ENCODE measurements around the gene RUFY1.

Gene RUFY1

GRCh38 chr5:179606071-179606909 lies 55.9 kb downstream of the RUFY1 start:
- DNase-seq, result no peak

GRCh38 chr5:179606910-179607159 lies 56.5 kb downstream of the RUFY1 start:
- DNase-seq, result no peak

DNA sequence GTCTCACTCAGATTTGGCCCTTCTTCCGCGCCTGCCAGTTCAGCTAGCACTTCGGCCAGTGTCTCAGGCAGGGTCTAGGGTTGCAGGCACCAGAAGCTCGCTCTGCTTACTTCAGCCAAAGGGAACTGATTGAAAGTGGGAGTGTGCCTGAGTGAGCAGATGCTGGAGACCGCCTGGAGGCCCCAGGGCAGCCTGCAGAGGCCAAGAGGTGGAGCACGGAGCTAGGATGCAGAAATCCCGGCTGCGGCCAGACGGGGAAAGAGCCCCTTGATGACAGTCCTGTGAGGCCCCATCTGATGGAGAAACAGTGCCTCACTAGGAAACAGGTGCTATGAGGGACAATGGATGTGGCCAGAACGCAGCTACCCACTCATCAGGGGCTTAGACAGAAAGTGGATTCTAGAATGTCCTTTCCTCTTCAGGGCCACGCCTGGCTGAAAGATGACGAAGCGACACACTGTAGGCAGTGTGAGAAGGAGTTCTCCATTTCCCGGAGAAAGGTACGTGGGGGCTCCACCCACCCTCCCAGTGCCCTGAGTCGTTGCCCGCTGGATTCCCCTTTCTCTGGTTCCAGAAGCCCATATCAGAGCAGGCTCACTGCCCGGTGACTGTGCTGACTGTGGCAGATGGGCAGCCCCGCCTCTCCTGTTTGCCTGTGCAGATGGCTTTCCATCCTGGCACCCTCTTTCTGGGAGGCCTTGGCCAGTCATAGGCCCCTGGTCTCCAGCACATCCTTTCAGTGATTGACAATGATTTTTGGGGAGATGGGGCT lies 57.0 kb downstream of the RUFY1 start:
- no peak for DNase-seq

DNA sequence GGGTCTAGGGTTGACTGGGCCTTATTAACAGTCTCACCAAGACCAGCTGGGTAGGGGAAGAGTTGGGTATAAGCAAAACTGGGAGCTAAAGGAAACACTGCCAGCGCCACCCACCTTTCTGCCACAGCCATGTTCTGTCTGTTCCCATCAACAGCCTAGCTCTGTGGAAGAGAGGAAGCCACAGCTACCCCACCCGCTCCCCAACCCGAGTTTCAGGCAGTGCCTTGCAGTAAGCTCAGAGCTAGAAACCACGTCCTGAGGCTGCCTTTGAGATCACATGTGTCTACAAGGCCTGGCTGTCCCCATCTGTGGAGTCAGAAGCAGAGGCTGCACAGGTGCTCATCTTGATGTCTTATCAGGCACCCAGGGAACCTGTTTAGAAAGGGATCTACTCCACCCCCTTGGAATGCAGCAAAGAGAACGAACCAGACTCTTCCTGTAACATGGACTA lies 57.8 kb downstream of the RUFY1 start:
- peak; percentile 56 for DNase-seq

GRCh38 chr5:179609834-179610108 lies 59.4 kb downstream of the RUFY1 start:
- no peak for DNase-seq

DNA sequence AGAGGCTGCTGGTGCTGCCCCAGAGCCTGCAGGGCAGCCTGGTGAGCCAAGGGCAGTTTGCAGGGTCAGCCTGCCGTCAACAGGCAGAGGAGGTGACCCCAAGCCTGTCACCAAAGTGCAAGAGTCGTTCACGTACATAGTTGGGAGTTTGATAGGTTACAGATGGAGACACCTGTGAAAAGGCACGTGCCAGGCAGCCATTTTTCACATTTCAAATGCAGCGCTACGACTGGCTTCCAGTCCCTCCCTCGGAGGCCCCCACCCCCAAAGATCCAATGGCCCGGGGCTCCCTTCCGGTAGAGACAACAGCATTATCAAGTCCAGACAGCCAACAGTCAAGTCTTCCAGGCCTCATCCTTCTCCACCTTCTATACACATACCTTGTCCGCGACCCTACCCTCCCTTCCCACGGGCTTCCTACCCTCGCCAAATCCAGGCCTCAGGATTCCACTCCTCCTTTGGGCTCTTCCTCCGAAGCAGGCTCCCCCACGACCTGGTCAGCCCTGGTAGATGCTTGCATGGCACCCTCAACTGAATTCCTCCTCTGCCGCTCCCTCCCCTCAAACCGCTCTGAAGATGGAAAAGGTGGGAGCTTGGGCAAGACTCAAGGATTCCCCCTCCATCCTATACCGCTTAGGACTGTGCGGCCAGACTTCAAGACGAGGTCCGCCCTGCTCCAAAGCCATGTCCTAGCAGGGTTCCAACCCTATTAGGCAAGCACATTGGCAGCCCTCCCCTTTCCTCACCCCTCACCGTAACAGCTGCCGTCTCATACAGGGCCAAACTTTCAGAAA lies 60.0 kb downstream of the RUFY1 start:
- DNase-seq, result no peak

- DNase-seq, result no peak
Measured at GRCh38 chr5:179610903-179611265, 60.5 kb downstream of the RUFY1 start.

DNA sequence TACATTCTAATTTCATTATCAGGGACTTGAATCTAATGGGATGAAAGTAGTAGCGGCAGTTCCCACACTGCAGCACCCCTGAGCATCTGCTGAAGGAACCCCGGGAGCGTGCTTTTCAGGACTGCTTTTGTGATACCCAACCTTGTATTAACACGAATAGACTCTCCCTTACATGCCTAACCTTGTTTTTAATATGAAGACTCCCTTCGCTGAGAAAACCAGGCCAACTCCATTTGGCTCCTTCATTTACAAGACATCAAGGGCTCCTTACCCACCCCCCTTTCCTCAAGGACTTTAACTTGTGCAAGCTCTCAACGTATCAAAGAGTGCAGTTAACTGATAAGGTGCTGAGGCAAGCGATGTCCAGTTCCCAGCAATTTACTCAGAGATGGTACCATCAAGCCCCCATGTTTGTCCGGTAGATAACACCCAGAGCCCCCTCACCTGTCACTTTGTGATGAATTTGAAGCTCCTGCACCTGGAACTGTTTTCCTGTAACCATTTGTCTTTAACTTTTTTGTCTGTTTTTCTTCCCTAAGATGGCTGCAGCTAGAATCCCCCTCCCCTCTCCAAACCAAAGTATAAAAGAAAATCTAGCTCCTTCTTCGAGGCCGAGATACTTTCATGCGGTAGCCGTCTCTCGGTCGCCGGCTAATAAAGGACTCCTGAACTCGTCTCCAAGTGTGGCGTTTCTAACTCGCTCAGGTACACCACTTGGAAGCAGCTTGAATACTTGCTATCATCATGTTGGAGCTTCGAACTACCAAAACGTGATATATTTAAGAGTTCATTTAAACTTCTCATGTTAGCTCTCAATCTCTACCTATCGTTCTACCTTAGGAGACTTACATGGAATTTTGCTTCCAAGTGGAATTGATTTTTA lies 62.5 kb downstream of the RUFY1 start:
- no peak for DNase-seq

DNA sequence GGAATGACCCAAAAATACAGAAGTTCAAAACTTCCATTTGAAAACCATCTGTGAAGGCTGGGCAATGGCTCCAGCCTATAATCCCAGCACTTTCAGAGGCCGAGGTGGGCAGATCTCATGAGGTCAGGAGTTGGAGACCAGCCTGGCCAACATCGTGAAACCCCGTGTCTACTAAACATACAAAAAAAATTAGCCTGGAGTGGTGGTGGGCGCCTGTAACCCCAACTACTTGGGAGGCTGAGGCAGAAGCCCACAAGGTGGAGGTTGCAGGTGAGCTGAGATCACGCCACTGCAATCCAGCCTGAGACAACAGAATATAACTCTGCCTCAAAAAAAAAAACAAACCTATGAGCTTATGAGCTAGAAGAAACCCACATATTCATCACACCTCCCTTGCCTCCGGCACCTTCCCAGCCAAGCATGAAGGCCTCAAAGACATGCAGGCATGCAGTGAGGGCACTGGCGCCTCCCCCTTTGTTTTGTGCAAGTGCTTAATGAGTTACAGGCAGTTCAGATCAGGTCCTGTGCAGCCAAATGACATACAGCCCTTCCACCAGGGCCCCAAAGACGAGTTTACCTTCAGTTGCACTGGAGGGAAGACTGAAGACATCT lies 63.2 kb downstream of the RUFY1 start:
- no peak for DNase-seq

DNA sequence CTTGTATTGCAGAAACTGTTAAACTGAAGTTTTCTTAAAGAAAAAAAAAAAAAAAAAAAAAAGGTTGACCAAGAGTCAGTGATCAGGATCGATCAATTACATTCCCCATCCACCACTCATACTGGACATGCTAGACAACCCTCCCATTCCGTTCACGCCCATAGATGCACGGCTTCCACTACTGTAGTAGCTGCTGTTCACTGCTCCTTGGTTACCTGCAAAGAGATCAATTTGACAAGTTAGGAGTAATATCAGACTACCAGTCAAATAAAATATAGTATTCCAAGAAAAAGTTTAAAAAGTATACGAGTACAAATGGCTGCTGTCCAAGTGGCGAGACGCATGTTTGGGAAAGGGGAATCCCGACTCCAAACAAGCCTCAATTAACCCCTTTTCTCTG lies 64.4 kb downstream of the RUFY1 start:
- DNase-seq, result no peak

DNA sequence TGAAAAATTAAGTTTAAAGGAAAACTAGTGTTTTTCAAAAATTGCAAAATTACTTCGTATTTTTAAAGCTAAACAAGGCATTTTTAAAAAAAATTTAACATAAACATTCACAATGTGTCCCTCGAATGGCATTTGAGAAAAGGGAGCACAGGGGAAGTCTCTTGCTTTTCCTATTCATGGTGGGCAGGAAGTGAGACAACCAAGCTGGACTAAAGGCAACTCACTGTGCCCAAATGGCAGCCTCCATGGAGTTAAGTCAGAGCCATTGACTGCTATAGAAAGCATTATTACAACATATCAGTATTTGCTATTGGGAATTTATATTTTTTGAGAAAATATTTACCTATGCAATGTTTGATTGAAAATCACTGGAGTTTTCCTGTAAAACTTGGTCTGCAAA lies 64.8 kb downstream of the RUFY1 start:
- DNase-seq, result no peak

GRCh38 chr5:179616002-179616594 lies 65.7 kb downstream of the RUFY1 start:
- DNase-seq, result no peak

GRCh38 chr5:179617930-179618329 lies 67.6 kb downstream of the RUFY1 start:
- no peak for DNase-seq

DNA sequence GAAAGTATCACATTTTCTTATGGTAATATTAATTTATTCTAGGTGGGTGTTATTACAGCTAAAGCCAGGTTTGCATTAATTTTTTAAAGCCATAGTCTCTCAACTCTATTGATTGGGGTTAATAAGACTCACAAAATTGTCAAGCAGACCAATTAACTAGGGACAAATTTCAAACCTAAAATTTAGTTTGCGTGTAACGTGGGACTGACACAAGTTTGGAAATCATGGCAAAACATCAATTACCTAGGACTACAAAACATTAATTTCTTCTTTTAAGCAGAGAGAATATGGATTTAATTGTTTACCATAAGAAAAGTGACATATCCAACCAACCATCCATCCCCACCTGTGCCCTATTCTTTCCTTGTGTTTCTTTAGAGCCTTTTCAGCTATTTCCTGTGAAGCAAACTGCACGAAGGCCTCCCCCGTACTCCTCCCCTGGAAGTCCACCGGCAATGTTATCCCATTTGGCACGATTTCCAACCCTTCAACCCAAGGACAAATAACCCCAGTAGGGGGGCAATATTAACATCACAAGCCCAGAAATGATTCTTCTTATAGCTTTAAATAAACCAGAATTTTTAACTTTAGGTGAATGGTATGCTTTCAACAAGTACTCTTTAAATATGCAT lies 68.7 kb downstream of the RUFY1 start:
- no peak for DNase-seq

GRCh38 chr5:179619776-179620175 lies 69.4 kb downstream of the RUFY1 start:
- DNase-seq, result no peak

DNA sequence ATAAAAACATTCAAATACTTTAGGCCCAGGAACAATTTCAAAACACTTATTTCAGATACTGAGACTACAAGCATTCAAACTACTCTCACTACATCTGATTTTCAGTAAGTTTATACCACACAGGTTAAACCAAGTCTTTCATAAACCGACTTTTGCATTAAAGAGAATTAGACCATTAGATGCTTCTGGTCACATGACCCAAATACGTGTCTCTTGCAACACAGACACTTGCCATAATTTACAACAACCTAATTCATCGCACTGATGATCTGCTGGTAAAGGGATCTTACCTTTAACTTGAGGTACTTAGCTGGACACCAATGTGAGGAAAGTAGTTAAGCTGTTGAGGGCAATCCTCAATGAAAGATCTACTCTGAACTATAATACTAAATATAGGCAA lies 69.9 kb downstream of the RUFY1 start:
- DNase-seq, result no peak

GRCh38 chr5:179620703-179621350 lies 70.5 kb downstream of the RUFY1 start:
- no peak for DNase-seq

DNA sequence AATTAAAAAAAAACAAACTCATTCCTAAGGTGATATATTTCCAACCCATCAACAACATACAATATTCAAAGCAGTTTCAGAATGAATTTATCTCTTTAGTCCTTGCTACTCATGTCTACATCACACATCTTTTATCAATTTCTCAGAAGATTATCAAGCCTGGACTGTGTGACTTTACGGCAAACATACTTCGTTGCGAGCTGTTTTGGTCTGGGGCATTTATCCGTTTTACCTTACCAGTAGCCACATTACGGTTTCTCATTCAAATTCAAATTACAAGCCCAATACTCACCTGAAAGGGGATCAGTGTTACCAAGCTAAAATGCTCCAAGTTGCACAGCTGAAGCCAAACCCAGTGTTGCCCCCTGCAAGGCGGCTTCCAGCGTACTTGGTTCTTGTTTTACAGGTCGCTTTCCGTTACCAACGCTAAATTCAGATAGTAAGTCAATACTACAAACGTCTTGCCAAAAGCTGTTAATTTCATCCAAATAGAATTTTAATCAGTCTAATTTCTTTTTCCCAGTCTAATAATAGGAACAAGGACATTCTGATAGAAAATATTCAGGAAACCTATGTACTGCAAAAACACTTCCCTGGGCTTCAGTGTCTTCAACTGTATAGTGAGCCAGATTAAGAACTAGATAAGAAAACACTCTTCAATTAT lies 71.3 kb downstream of the RUFY1 start:
- DNase-seq, result no peak

DNA sequence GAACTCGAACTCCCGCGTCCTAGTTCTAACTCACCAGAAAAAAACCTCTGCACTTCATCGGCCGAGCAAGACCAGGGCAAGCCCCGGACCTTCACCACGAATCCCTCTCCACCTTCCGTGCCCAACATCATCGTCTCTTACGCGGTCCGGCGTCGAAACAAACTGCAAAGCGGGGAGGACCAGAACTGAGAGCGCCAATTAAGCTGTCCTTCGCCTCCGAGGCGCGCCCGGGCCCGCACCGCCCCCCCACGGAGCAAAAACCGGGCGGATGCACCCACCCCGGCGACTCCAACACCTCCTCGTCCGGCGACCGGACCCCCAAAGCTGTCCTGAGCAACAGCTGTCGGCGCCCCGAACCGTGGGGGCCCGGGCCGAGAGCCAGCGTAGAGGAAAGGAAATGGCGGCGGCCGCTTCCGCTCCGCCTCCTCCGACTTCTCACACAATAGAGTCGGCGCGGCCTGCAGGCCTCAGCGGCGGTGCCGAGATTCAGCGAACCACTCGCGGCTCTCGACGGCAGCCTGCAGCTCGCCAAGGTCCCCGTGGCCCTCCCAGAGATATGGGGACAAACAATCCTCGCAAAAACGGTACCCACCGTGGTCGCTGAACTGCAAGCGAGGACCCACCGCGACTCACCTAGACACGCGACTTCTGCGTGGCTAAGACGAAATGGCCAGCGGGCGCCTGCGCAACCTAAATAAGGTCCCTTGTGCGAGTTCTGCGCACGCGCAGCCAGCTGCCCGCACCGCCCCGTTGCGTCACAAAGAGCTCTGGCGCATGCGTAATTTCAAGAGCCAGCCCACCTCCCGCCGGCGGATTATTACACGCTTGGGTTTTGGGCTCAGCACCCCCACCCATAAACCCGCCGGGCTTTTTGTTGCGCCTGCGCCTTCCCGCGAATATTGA lies 72.9 kb downstream of the RUFY1 start, which contains the start of gene HNRNPH1:
TSS of gene HNRNPH1 (minus strand) at position 669 of the 903 bp plus-strand sequence. CDS start at position 131, 538 bp downstream.
- DNase-seq, result peak; percentile 98

All from CD4-positive, alpha-beta T cell treated with Interleukin-17A for 4 hours (primary cell).